ENCODE results near the gene ZNF362.

- TF ChIP-seq CTCF (conservative IDR thresholded peaks at IDR 0.05 in 1 of 2, IDR thresholded peaks at IDR 0.05 in 1 of 2; ENCODE audit: low read depth in 1 of 2, low read length in 2 of 2) = no peak
- no peak for TF ChIP-seq EZH2 (IDR thresholded peaks at IDR 0.05; ENCODE audit: low read length, missing control alignments)
Observed at GRCh38 chr1:33312413-33312749, 56.1 kb downstream of the ZNF362 start.
